ENCODE data around the gene P3H4. TPM values are rescaled to one million over a fixed set of nuclear protein-coding genes. Genes with fewer than 3 reads are reported as not detected.
A peak's percentile ranks its signal among the peaks of the same experiment; 100 is the strongest.
"Not testable (repeated sequence)": the region's sequence is repeated elsewhere in the genome, so short reads cannot be mapped to it uniquely, and the experiment has no call there.

Gene P3H4
- total RNA-seq, 1 donor from 2014 or later = 6.0 TPM

DNA sequence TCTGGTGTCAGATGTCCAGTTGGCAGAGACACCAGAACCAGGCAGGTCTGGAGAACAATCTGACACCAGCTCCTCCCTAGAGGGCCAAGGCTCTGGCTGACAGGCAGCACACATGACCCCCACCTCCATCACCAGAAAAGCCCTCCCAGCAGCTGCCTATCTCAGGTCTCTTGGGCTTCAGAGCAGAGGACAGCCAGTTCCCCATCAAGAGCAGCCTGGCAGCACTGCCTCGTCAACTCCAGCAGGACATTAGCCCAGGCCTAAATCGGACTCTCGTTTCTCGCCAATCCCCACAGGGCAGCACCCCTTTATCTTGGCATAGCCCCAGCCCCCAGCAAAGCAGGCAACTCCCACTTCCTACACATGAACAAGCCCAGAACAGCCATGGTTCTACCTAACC lies 29.6 kb downstream of the P3H4 start:
- Histone ChIP-seq H3K36me3 (no peaks in the 10 kb centered on the region), H3K27me3 (ENCODE audit: low read depth) (no peaks in the 10 kb centered on the region), H3K27ac (replicated peaks) (peak overlapping the region; percentile 97), H3K4me3 (peak overlapping the region; percentile 88), H3K4me1 (peaks cover 96% of the 10 kb centered on the region), H3K9me3 (replicated peaks) (no peaks in the 10 kb centered on the region)
- DNase-seq = peak; percentile 84
- TF ChIP-seq, protein P1, sequence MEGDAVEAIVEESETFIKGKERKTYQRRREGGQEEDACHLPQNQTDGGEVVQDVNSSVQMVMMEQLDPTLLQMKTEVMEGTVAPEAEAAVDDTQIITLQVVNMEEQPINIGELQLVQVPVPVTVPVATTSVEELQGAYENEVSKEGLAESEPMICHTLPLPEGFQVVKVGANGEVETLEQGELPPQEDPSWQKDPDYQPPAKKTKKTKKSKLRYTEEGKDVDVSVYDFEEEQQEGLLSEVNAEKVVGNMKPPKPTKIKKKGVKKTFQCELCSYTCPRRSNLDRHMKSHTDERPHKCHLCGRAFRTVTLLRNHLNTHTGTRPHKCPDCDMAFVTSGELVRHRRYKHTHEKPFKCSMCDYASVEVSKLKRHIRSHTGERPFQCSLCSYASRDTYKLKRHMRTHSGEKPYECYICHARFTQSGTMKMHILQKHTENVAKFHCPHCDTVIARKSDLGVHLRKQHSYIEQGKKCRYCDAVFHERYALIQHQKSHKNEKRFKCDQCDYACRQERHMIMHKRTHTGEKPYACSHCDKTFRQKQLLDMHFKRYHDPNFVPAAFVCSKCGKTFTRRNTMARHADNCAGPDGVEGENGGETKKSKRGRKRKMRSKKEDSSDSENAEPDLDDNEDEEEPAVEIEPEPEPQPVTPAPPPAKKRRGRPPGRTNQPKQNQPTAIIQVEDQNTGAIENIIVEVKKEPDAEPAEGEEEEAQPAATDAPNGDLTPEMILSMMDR (IDR thresholded peaks at IDR 0.05; ENCODE audit: borderline replicate concordance) = peak; percentile 11
- intact Hi-C loops (cut with micrococcal nuclease) = no loop called here

DNA sequence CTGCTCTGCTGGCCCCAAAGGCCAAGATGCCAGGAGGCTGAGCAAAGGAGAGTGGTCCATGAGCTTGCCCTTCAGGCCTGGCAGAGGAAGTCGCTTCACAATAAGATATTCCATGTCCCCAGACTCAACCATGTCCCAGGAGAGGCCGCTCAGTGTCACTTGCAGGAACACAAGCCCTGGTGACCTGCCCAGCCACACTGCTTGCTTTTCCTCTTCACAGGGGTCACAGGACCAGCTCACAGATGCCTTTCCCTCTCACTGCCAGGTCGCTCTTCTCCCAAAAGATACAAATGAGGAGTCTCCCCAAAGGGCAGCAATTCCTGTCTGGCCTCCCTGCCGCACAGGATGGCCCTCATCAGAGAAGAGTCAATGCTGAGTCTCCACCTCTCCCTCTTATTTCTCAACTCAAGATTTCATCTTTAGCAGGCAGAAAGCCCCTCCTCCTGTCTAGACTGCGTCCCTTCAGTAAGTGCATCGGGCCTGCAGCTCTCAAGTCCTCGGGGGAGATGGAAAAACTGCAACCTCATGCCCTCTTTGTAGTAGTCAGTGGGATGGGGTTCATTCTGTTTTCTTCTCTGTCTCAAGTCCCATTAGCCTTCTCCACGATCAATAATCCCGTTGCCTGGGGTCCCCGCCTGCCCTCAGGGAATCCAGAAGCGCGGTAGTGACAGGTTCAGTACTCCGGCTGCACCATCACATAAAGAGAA lies 30.2 kb downstream of the P3H4 start:
- H3K27ac ChIP-seq (replicated peaks) = peak overlapping the region; percentile 97
- no peaks in the 10 kb centered on the region for H3K9me3 ChIP-seq (replicated peaks)
- peak overlapping the region; percentile 88 for H3K4me3 ChIP-seq
- peaks cover 100% of the 10 kb centered on the region for H3K4me1 ChIP-seq
- TF ChIP-seq, protein P1 (IDR thresholded peaks at IDR 0.05; ENCODE audit: borderline replicate concordance) = no peak
- H3K27me3 ChIP-seq (ENCODE audit: low read depth) = no peaks in the 10 kb centered on the region
- intact Hi-C loops (cut with micrococcal nuclease) = no loop called here
- peak; percentile 54 for DNase-seq
- H3K36me3 ChIP-seq = no peaks in the 10 kb centered on the region

DNA sequence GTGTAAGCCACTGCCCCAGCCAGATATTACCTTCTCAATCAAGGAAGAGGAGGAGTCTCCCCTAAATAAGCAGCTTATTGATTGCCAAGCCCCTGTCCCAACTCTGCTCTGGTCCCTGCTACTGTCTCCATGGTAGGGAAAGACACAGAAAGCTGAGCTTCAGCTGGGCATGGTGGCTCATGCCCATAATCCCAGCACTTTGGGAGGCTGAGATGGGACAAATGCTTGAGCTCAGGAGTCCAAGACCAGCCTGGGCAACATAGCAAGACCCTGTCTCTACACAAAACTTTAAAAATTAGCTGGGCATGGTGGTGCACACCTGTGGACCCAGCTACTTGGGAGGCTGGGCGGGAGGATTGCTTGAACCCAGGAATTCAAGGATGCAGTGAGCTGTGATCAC lies 31.8 kb downstream of the P3H4 start:
- intact Hi-C loops (cut with micrococcal nuclease) = no loop called here

DNA sequence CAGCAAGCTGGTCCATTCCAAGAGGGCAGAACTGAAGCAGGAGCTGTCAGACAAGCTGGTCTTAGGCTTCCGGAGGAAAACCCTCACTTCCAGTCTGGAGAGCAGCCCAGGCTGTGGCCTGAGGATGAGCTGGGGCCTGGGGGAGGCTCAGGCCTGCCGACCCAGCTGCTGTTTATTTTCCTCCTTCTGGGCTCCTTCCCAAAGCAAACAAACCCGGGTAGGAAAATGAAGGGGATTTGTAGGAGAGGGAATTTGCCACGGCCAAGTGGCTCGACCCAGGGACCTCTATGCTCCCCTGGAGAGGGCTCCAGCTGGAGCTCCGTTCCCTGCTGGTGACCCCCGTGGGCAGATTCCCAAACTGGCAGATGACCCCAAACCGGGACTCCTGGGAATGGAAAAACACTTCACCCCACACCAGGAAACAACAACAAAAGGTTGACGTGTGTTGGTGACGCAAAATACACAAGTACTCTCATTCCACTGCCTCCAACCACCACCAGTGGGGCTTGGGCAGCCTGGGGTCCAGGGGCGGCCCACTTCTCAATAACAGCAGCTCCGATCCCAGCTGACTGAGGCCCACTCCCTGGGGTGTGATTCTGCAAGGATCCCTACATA lies 34.1 kb downstream of the P3H4 start:
- TF ChIP-seq, protein P1 (IDR thresholded peaks at IDR 0.05; ENCODE audit: borderline replicate concordance) = peak; percentile 28
- intact Hi-C loops (cut with micrococcal nuclease) = no loop called here
- peaks cover 100% of the 10 kb centered on the region for H3K4me1 ChIP-seq

More for the DNA sequence above, 31.8 kb downstream of the P3H4 start:
- TF ChIP-seq, protein P1 (IDR thresholded peaks at IDR 0.05; ENCODE audit: borderline replicate concordance) = no peak
- H3K27ac ChIP-seq (replicated peaks) = peak overlapping the region; percentile 97
- no peaks in the 10 kb centered on the region for H3K9me3 ChIP-seq (replicated peaks)
- H3K36me3 ChIP-seq = no peaks in the 10 kb centered on the region
- H3K4me1 ChIP-seq = peaks cover 100% of the 10 kb centered on the region
- H3K4me3 ChIP-seq = no peak overlapping the region
- no peak for DNase-seq
- no peaks in the 10 kb centered on the region for H3K27me3 ChIP-seq (ENCODE audit: low read depth)

DNA sequence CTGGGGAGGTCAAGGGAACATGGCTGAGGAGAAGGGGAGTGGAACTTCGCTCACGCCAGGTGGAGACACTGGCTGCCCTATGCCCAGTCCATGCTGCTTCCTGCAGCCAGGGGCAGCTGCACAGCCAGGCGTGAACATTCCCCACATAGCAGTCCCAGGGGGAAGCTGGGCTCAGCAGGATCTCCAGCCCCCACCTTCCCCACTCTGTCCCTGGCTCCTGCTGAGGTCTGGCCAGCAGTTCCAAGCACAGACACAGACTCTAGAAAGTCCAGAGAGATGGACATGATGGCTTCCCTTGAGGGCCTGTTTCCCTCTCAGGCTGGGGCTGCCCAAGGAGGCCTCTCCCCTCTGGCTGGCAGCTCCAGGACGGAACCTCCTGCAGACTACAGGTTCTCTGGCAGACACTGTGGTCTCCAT lies 34.6 kb downstream of the P3H4 start:
- intact Hi-C loops (cut with micrococcal nuclease) = no loop called here
- Histone ChIP-seq H3K4me3 (peak overlapping the region; percentile 39), H3K4me1 (peaks cover 100% of the 10 kb centered on the region), H3K27ac (replicated peaks) (peak overlapping the region; percentile 97), H3K9me3 (replicated peaks) (no peaks in the 10 kb centered on the region), H3K36me3 (peaks cover 13% of the 10 kb centered on the region), H3K27me3 (ENCODE audit: low read depth) (no peaks in the 10 kb centered on the region)
- peak; percentile 77 for DNase-seq
- TF ChIP-seq, protein P1 (IDR thresholded peaks at IDR 0.05; ENCODE audit: borderline replicate concordance) = peak; percentile 77

More for the DNA sequence above, 34.1 kb downstream of the P3H4 start:
- peak overlapping the region; percentile 97 for H3K27ac ChIP-seq (replicated peaks)
- no peaks in the 10 kb centered on the region for H3K9me3 ChIP-seq (replicated peaks)
- H3K27me3 ChIP-seq (ENCODE audit: low read depth) = no peaks in the 10 kb centered on the region
- peak overlapping the region; percentile 39 for H3K4me3 ChIP-seq
- peak; percentile 83 for DNase-seq
- H3K36me3 ChIP-seq = peaks cover 8% of the 10 kb centered on the region

DNA sequence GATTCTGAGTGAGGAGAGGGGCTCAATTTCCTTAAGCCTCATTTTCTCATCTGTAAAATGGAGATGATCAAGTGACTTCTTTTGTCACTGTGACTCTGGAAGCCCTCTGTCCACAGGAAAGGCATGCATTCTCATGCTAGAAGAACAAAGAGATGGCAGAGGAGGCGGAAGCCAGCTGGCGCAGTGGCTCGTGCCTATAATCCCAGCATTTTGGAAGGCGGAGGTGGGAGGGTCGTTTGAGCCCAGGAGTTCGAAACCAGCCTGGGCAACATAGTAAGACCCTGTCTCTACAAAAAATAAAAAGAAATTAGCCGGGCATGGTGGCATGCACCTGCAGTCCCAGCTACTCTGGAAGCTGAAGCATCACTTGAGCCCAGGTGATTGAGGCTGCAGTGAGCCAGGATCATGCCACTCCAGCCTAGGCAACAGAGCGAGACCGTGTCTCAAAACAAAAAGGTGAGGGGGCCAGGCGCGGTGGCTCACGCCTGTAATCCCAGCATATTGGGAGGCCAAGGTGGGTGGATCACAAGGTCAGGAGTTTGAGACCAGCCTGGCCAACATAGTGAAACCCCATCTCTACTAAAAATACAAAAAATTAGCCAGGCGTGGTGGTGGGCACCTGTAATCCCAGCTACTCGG lies 35.4 kb downstream of the P3H4 start:
- H3K9me3 ChIP-seq (replicated peaks); H3K27me3 ChIP-seq (ENCODE audit: low read depth); intact Hi-C loops (cut with micrococcal nuclease); DNase-seq: not testable (repeated sequence)
- peak overlapping the region; percentile 39 for H3K4me3 ChIP-seq
- peaks cover 21% of the 10 kb centered on the region for H3K36me3 ChIP-seq
- peaks cover 97% of the 10 kb centered on the region for H3K4me1 ChIP-seq
- H3K27ac ChIP-seq (replicated peaks) = peak overlapping the region; percentile 97

Measured in left ventricle myocardium inferior (tissue), 1 donor.